DMS79 treated with DMSO at 0.1 percent for 48 hours (cell line): ENCODE results near the gene CD9.
A peak's percentile ranks its signal among the peaks of the same experiment; 100 is the strongest.
"Not testable (repeated sequence)": the region's sequence is repeated elsewhere in the genome, so short reads cannot be mapped to it uniquely, and the experiment has no call there.

Source experiments
- DNase-seq: peaks from one replicate; lab custom pipeline; 2025; lab: John Stamatoyannopoulos, UW

The CD9 gene

GRCh38 chr12:6199531-6200255 lies 507 bp upstream of the CD9 start:
- DNase-seq: no peak

DNA sequence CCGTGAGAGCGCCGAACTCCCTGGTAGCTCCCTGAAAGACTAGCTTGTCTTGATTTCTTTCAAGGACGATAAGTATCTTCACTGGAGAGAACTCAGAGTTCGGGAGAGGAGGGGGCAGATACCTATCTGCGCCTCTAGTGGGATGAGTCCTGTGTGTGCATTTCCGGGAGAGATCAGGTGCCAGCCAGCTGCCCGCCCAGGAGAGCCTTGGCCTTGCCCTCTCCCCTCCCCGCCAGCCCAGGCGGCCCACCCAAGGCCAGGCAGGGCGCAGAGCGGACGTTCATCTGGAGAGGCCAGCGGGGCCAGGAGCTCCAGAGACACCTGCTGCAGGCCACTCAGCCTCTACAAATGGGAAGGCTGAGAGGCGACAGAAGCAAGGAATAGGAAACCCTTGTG lies 1.0 kb downstream of the CD9 start:
- peak; percentile 89 for DNase-seq

DNA sequence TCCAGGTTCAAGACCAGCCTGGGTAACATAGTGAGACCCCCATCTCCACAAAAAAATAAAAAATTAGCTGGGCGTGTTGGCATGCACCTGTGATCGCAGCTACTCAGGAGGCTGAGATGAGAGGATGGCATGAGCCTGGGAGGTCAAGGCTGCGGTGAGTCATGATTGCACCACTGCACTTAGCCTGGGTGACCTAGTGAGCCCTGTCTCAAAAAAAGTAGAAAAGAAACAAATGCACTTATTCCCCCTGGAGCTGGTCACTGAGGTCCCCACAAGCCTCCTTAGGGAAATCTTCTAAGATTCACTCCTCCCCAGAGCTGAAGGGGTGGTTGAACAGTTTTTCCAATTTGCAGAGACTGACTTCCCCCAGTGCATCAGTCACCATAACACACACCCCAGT lies 1.6 kb downstream of the CD9 start:
- DNase-seq: no peak

DNA sequence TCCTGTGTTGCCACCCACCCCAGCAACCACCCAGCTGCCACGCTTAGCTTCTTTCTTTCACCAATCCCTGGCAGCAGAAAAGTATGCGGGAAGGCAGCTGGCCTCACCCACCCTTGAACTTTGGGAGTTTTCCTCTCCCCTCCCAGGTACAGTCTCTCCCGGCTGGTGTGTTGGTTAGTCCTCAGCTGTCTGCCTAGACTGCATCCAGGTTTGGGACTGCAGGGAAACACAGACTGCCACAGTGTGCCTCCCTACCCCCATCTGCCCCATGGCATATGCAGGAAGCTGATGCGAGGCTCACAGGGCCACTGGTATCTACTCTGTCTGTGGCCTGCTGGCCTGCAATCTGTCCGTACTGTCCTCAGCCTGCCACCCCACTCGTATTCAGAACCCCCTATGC lies 2.1 kb downstream of the CD9 start:
- no peak for DNase-seq

GRCh38 chr12:6202846-6203245 lies 2.6 kb downstream of the CD9 start:
- DNase-seq: no peak

- DNase-seq: no peak
Measured at GRCh38 chr12:6203601-6204000, 3.4 kb downstream of the CD9 start.

GRCh38 chr12:6204533-6205143 lies 4.4 kb downstream of the CD9 start:
- DNase-seq: no peak

- DNase-seq: no peak
Measured at GRCh38 chr12:6205144-6205539, 4.9 kb downstream of the CD9 start.

- DNase-seq: no peak
Measured at GRCh38 chr12:6205761-6206160, 5.6 kb downstream of the CD9 start.

- DNase-seq: no peak
Measured at GRCh38 chr12:6206327-6206726, 6.1 kb downstream of the CD9 start.

DNA sequence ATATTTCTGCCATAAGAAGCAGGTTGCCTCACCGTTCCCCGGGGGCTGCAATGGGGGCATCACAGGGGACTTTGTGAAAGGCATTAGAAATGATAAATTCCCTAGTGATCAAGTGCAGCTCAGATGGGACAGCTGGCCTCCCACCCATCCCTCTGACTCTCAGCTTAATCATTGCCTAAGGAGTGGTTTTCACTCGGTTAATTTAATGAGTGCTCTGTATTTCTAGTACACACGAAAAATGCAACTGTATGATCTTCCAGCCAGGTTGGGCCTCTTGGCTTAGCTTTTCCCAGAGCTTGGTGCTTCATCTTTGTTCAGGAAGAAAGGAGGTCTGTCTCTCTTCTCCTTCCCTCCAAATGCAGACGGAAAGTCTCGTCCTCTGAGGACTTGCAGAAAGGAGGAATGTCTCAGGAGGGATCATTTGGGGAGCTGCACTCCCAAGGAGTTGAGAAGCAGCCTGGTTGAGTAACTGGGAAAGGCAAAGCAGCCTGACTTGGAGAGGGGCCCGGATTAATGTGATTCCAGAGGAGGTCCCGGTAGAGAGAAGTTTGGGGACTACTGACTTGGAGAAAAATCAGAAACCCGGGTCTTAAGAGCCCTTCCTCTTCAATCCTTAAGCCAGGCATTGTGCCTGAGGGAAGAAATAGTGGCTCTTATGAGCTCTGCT lies 7.2 kb downstream of the CD9 start:
- DNase-seq: peak; percentile 35

DNA sequence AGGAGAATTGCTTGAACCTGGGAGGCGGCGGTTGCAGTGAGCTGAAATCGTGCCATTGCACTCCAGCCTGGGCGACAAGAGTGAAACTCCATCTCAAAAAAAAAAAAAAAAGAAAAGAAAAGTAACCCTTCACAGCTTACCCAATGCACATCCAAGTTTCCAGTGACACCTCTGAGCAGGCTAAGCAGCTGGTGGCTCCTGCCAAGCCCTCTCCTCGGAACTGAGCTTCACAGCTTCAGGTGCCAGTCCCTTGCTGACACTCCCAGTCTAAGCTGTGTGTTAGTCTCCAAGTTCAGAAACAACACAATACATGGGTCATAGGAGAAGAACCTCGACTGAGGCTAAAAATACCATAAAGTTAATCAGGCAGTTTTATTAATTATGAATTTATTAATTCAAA lies 7.9 kb downstream of the CD9 start:
- DNase-seq: no peak

GRCh38 chr12:6209428-6209827 lies 9.2 kb downstream of the CD9 start:
- not testable (repeated sequence) for DNase-seq

DNA sequence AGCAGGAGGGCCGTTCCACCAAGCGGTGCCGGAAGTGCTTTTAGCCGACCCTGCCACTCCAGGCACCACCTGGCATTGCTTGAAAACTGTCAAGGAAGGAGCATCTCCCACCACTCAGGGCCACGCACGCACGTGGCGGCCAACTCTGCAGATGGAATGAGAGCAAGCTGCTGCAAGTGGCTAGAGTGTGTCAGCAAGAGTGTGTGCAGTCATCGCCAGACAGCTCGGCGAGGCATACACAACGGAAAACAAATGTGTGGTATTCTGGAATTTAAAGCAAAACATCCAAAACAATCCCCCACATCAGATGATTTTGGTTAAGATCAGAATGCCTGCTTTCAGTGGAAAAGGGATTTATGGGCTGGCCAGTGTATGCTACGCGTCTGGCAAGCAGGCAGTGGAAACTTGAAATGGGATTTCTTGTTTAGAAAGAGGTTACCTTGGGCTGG lies 11.2 kb downstream of the CD9 start:
- no peak for DNase-seq

DNA sequence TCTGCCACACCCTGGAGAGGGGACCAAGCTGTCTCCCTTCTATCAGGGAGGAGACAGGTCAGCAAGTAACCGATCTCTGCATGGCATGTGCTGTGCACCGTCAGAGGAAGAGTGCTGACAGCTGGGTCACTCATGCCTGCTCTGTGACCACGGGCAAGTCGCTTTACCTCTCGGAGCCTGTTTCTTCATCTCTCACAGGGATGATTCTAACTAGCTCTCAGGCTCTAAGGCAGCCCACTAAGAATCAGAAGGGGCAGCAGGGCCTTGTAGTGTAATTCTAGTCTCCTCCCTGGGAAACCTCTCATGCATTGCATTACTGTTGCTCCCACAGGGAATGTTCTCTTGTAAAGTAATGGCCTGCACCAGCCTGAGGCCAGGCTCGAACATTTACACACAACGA lies 11.9 kb downstream of the CD9 start:
- DNase-seq: no peak

- no peak for DNase-seq
Measured at GRCh38 chr12:6213969-6214368, 13.8 kb downstream of the CD9 start.

DNA sequence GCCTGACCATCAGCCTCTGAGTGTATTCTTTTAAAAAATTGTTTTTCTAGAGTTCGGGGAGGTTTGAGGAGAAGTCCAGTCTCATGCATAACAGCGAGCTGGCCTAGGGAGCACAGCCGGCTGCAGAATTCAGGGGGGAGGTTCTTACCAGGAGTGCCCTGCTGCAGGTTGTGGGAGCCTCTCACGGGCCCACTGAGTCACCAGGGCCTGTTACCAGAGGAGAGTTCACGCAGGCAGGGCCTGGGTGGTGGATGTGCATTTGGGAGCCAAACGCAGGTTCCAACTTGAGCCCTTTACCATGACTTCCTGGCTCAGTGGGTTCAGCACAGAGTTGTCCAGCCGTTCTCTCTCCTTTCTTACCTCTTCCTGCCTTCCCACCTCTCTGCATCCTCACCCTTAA lies 14.4 kb downstream of the CD9 start:
- no peak for DNase-seq

GRCh38 chr12:6215120-6215807 lies 15.1 kb downstream of the CD9 start:
- no peak for DNase-seq

DNA sequence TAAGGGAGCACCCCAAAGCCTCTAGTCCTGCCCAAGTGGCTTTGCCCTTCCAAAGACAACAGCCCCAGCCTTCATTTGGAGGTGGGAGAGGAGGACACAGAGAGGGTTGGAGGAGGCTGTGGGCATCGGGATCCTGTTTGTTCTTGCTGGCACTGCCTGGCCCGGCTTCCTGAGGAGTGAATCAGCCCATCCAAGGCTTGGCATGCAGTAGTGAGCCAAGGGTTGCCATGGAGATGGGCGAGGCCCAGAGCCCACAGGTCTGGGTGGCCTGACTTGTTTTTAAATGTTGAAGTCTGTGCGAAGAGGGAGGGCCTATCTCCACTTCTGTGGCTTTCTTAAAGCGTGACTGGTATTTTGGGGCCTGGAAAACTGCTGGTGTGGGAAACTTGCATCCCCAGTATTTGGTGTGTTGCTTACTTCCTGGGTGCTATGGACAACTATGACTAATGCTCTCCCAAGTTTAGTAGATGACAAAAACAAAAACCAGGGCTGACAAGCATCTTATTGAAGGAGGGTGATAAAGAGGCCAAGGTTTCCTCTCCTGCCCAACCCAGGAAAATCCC lies 15.8 kb downstream of the CD9 start:
- DNase-seq: peak; percentile 94

GRCh38 chr12:6216581-6216980 lies 16.4 kb downstream of the CD9 start:
- no peak for DNase-seq

DNA sequence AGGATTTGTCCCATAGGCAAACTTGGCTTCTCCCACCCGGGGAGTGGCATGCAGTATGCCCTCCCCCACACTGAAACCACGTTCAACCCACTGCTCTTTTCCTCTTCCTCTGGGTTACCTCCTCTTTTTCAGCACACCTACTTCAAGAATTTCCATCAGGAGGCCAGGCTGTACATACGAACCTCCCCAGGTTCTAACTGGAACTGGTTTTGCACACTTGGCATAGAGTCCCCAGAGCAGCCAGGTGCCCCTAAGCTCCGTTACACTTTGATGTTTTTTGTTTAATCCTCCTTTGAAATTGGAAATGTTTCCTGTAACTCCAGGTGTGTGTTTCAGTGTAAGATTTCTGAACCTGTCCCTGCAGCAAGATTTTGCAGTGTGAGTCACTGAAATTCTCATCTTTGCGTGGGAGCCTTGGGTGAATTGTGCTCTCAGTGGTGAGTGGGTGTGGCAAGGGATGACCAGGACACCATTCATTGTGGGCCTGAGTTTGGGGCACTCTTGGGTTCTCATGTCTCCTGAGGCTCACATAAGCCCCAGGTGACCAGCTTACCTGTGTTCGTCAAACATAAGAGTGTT lies 18.2 kb downstream of the CD9 start:
- DNase-seq: no peak

DNA sequence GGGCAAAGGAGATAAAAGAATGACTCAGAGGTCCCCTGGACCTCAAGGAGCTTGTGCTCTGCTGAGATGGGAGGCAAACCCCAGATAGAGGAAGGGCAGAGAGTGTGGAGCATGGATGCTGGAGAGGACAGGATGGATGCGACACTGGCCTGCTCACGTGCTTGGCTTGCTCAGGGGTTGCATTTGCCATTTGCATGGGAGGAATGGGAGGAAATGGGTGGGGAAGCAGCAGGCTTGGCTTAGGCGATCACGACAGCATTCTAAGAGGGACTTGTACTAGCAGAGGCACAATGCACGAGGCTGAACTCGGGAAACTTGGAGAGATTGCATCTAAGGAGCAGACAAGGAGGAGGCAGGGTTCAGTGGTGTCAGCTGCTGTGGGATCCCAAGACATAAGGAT lies 19.8 kb downstream of the CD9 start:
- no peak for DNase-seq
